SKM-1 treated with dmso at 0.1 percent for 144 hours (cell line): ENCODE data around the gene LDB2.

ENCODE experiments used
- DNase-seq: peaks from one replicate; lab custom pipeline; 2025; ENCODE audit not compliant: unreplicated experiment; lab: John Stamatoyannopoulos, UW

The LDB2 gene

DNA sequence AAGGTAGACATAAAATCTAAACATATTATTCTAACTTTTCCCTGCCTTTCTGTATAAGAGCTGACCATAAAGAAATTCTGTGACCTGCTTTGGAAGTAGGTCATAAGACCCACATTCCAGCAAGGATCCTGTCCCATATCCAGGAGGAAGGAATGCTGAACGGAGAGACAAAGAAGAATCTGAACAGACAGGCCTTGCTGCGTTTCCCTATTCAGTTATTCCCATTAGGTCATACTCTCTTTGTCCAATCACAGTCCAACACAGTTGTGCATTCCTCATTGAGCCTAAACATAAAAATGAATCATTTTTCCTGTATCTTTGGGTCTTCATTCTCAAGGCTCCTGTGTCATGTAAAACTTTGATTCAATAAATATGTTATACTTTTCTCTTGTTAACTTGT, 384.6 kb downstream of the LDB2 start:
- DNase-seq, result no peak

DNA sequence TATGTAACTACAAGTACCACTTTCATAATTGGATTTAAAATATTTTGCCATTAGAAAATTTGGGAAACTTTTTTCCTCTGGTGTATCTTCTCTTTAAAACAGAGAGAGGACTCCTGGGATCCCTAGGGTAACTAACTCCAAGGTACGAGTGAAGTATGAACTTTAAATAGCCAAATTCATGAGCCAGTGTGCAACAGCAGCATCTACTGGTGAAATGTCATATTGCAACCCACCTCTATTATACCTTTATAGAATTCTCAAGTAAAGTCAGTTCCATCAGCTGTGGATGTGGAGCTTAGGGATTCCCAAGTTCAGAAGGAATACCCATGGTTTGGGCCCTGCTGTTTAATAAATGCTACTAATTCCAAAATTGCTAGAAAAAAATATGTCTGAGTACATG, 389.5 kb downstream of the LDB2 start:
- DNase-seq, result no peak

DNA sequence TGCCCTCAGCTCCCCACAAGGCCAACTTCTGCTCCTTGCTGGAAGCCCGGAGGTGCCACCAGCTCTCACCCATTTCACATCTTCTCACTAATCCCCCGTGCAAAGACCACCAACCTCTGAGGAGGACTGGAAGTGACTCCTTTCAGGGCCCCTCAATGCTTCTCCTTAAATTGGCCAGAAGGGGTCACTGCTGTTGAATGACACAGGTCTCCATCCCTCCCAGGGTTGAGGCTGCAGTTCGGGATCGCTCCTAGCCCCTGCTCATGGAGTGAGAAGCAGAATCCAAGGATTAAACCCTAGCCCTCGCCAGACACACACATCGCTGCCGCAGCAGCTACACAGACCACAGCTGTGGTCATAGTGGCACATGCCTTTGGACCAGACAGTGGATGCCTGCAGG, 392.7 kb downstream of the LDB2 start:
- DNase-seq, result no peak

- DNase-seq, result no peak
These were observed 393.2 kb downstream of the LDB2 start for GRCh38 chr4:16505267-16505666.

DNA sequence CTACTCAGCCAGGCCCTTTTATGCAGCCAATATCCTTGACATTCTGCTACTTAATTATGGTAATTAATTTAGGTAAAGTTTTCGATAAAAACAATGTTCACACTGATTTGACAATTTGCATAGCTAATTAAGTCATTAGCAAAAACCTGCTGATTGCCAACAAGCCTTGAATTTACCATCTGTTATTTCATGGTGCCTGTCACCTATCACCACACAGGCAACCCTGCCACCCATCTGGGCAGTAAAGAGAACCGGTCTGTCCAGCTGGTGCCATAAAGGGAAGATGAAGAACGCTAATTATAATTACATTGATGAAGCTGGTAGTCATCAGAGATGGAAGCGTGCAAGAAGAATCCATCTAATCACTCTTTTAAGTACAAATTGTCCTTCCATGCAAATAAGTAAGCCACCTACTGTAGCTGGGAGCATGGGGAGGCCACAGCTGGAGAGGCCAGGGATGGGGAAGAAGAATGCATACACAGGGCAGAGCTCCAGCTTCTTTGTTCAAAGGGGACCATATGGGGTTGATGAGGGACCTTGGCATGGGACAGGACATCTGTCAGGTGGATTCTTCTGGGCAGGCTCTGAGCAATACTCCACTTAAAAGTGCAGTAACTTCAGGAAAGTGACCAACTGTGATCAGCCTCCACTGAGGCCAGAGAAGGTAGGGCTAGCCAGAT, 394.9 kb downstream of the LDB2 start:
- DNase-seq, result no peak

DNA sequence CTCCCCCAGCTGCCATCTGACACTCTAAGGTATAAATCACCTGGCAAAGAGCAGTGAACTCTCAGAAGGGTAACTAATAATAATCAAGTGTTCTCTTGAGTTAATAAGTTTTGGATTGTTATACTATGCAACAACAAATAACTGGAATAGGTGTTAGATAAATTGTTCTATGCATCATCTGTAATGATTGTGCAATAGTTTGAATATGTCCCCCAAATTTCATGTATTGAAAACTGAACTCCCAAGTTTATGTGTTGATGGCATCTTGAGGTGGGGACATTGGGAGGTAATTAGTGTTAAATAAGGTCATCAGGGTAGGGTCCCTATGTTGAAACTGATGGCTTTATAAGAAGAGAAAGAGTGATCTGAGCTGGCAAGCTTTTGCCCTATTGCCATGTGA, 399.5 kb downstream of the LDB2 start:
- DNase-seq, result no peak

GRCh38 chr4:16496501-16496900, 401.9 kb downstream of the LDB2 start:
- no peak for DNase-seq

- DNase-seq, result no peak
These were observed 405.6 kb downstream of the LDB2 start for GRCh38 chr4:16492872-16493271.

- DNase-seq, result no peak
These were observed 409.2 kb downstream of the LDB2 start for GRCh38 chr4:16489226-16489625.

DNA sequence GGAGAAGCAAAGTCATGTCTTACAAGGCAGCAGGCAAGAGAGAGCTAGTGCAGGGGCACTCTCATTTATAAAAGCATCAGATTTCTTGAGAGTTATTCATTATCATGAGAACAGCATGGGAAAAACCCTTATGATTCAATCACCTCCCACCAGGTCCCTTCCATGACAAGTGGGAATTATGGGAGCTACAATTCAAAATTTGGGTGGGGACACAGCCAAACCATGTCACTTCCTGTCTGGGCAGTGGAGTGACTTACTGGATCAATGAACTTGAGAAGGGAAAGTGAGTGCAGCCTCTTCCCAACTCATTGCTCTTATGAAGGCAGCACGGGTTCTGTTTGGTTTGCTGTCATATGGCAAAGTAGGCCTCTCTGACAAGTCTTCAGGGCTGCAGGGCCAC, 410.4 kb downstream of the LDB2 start:
- no peak for DNase-seq

DNA sequence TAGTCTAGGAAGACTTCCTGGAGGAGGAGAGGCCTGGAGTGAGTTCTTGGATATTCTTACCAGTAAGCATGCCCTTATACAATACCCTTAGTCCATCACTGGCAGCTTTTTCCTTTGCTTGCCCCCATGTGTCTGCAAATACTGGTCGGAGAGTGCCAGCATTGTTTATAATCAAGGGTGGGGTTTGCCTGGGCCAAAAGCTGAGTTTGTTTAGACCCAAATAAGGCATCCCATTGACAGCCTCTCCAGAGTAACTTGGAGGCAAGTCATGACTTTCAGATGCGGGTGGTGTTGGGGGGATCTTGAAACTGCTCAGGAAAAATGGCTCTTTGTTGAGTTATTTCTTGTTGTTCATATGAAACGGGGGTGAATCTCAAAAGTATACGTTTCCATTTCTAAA, 413.7 kb downstream of the LDB2 start:
- no peak for DNase-seq

GRCh38 chr4:16483540-16483939, 414.9 kb downstream of the LDB2 start:
- DNase-seq, result no peak

DNA sequence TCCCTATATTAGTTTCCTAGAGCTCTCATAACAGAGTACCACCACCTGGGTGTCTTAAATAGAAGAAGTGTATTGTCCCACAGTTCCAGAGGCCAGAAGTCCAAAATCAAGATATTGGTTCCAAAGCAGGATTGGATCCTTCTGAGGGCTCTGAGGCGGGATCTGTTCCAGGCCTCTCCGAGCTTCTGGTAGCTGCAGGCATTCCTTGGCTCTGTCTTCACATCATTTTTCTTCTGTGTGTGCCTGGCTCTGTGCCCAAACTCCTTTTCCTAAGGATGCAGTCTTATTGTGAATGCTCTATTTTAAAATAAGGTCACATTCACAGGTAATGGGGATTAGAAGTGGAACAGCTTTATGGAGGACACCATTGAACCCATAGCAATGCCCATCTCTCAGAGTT, 418.4 kb downstream of the LDB2 start:
- no peak for DNase-seq

GRCh38 chr4:16472537-16472936, 425.9 kb downstream of the LDB2 start:
- DNase-seq, result no peak

DNA sequence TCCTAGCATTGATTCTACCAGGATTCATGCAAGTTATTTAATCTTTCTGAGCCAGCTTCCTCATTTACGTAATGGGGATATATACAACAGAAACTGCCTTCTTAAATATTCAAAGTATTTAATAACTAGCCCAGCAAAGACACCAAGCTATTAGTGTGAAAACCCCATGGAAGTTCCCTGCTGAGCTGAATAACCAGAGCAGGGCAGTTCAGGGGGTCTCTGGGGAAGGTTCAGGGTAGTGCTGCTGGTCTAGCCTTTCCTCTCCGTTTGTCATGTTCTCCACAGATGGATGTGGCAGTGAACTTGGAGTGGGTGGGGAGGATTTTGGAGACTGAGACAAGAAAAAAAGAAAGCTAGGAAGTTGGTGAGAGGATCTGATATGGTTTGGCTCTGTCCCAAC, 431.4 kb downstream of the LDB2 start:
- DNase-seq, result no peak

DNA sequence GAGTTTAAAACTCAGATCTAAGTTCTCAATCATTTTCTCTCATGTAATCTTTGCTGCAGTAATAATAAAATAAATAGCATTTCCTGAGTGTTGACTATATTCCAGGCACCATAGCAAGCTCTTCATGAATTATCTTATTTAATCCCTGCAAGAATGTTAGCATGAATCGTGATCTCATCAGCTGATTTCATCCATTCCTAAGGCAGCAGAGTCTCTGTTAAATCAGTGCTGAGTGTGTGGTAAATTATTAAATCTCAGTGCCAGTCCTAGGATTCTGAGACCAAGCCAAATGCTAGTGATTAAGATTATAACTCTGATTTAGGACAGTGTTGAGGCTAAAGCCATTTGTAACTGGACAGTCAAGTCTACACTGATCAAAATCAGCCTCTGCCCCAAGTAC, 431.9 kb downstream of the LDB2 start:
- DNase-seq, result no peak

DNA sequence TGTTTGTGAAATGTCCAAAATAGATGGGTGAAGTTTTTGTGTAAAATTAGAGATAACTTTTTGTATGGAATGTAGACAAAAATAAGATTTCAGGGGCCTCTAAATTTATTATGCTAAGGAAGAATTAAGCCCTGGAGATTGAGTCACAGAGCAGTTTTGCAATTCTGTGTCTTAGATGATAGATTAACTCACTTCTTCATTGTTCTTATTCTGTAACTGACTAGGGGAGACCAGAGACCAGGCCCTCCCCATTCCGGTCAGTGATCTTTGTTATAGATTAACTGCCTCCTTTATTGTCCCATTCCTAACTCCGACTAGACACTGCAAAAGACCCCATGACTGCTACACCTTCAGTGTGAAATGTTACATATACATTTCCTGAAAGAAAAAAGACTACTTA, 433.8 kb downstream of the LDB2 start:
- no peak for DNase-seq

GRCh38 chr4:16462656-16463055, 435.8 kb downstream of the LDB2 start:
- no peak for DNase-seq

GRCh38 chr4:16461362-16461761, 437.1 kb downstream of the LDB2 start:
- DNase-seq, result no peak

DNA sequence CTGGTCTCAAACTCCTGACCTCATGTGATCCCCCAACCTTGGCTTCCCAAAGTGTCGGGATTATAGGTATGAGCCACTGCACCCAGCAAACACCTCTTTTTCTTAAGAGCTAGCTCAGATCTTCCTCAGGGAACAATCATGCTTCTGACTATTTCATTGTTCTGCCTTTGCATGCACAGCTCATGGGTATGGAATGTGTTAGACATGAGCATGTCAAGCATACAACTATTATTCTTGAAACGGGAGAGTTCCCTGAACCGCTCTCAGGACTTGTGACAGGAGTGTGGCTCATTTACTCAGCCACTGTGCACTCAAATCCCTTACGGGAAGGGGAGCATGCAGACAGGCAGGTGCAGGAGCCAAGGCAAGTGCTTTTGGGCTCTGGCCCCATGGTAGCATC, 440.5 kb downstream of the LDB2 start:
- DNase-seq, result no peak
